Measurements from ENCODE around the gene CXCL16. TPM values are rescaled to one million over a fixed set of nuclear protein-coding genes. Genes with fewer than 3 reads are reported as not detected.

CXCL16 gene
- total RNA-seq, 4 donors from 2014 or later: 15.2 to 28.2 (median 19.5) TPM

DNA sequence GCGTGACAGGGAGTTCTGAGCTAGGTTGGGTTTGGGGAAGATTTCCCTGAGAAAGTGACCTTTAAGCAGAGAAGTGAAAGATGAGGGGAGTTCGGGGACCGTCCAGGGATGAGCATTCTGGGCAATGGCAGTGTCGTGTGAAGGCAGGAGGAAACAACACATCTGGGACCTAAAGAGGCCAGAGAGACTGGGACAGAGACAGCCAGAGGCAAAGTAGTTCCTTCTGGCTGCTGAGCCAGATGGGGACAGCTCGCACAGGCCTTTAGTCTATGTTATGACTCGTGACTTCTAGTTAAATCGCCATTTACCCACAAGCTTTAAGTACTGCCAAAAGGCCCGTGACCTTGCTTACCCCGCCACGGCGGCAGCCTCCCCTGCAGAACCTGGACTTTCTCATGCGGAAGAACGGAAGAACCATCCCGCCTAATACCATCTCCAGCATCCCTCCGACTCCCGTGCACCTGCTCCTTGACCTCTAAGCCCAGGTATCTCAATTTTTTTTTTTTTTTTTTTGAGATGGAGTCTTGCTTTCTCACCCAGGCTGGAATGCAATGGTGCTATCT, 17.0 kb downstream of the CXCL16 start:
- WGBS, 2 donors: 83 to 88% methylated on average over 16 of the region's 16 CpGs
- DNase-seq: no peak
- Histone ChIP-seq H3K4me3 (no peak overlapping the region), H3K27me3 (no peaks in the 10 kb centered on the region), H3K4me1 (peaks cover 0 to 8% (median 4%) of the 10 kb centered on the region in 3 donors), H3K27ac (no peak overlapping the region), H3K36me3 (peaks cover 0 to 30% (median 5%) of the 10 kb centered on the region in 3 donors), H3K9me3 (no peaks in the 10 kb centered on the region)
- TF ChIP-seq POLR2A (IDR thresholded peaks at IDR 0.05): no peak
- TF ChIP-seq, protein P1, sequence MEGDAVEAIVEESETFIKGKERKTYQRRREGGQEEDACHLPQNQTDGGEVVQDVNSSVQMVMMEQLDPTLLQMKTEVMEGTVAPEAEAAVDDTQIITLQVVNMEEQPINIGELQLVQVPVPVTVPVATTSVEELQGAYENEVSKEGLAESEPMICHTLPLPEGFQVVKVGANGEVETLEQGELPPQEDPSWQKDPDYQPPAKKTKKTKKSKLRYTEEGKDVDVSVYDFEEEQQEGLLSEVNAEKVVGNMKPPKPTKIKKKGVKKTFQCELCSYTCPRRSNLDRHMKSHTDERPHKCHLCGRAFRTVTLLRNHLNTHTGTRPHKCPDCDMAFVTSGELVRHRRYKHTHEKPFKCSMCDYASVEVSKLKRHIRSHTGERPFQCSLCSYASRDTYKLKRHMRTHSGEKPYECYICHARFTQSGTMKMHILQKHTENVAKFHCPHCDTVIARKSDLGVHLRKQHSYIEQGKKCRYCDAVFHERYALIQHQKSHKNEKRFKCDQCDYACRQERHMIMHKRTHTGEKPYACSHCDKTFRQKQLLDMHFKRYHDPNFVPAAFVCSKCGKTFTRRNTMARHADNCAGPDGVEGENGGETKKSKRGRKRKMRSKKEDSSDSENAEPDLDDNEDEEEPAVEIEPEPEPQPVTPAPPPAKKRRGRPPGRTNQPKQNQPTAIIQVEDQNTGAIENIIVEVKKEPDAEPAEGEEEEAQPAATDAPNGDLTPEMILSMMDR (IDR thresholded peaks at IDR 0.05): no peak
- intact Hi-C loops (cut with DNase I): no loop called here

GRCh38 chr17:4721203-4722135, 18.3 kb downstream of the CXCL16 start:
- no peak overlapping the region for H3K27ac ChIP-seq
- H3K36me3 ChIP-seq: peaks cover 0 to 43% (median 7%) of the 10 kb centered on the region in 3 donors
- H3K9me3 ChIP-seq: no peaks in the 10 kb centered on the region
- DNase-seq: no peak
- intact Hi-C loops (cut with DNase I): no loop called here
- WGBS, 2 donors: 49 to 70% methylated on average over 5 to 16 of the region's 20 CpGs
- H3K4me1 ChIP-seq: peaks cover 0 to 8% (median 4%) of the 10 kb centered on the region in 3 donors
- H3K27me3 ChIP-seq: no peaks in the 10 kb centered on the region
- H3K4me3 ChIP-seq: no peak overlapping the region
- no peak for TF ChIP-seq POLR2A (IDR thresholded peaks at IDR 0.05)
- TF ChIP-seq, protein P1 (IDR thresholded peaks at IDR 0.05): no peak

DNA sequence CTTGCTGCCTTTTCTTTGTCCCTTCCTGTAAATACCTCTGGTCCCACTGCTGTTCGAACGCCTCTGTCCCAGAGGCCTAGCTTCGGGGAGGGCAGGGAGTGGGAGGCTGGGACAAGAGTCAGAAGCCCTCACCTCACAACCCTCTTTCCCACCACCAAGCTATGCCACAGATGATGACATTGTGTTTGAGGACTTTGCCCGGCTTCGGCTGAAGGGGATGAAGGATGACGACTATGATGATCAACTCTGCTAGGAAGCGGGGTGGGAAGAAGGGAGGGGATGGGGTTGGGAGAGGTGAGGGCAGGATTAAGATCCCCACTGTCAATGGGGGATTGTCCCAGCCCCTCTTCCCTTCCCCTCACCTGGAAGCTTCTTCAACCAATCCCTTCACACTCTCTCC, 18.9 kb downstream of the CXCL16 start:
- no peak for DNase-seq
- TF ChIP-seq, protein P1 (IDR thresholded peaks at IDR 0.05): no peak
- TF ChIP-seq POLR2A (IDR thresholded peaks at IDR 0.05): no peak
- peaks cover 0 to 49% (median 7%) of the 10 kb centered on the region in 3 donors for H3K36me3 ChIP-seq
- no peaks in the 10 kb centered on the region for H3K9me3 ChIP-seq
- intact Hi-C loops (cut with DNase I): no loop called here
- WGBS, 2 donors: 92% methylated on average over 6 of the region's 7 CpGs; no CpG with 5 or more reads in 1 of the 2 donors
- no peaks in the 10 kb centered on the region for H3K27me3 ChIP-seq
- H3K27ac ChIP-seq: no peak overlapping the region
- H3K4me3 ChIP-seq: no peak overlapping the region
- peaks cover 0 to 9% (median 4%) of the 10 kb centered on the region in 3 donors for H3K4me1 ChIP-seq

- no peaks in the 10 kb centered on the region for H3K9me3 ChIP-seq
- no peak for DNase-seq
- peaks cover 0 to 50% (median 7%) of the 10 kb centered on the region in 3 donors for H3K36me3 ChIP-seq
These were observed 20.0 kb downstream of the CXCL16 start for GRCh38 chr17:4719684-4720221.

More at GRCh38 chr17:4719684-4720221, 20.0 kb downstream of the CXCL16 start:
- no peak overlapping the region for H3K27ac ChIP-seq
- no peak overlapping the region for H3K4me3 ChIP-seq
- WGBS, 2 donors: 65 to 73% methylated on average over 12 to 13 of the region's 15 CpGs
- H3K27me3 ChIP-seq: no peaks in the 10 kb centered on the region
- H3K4me1 ChIP-seq: peaks cover 0 to 16% (median 4%) of the 10 kb centered on the region in 3 donors
- TF ChIP-seq, protein P1 (IDR thresholded peaks at IDR 0.05): no peak
- TF ChIP-seq POLR2A (IDR thresholded peaks at IDR 0.05): no peak
- intact Hi-C loops (cut with DNase I): no loop called here
